HG02571 (cell line): Measurements from ENCODE around the gene RAB24.
"Not testable (repeated sequence)": the region's sequence is repeated elsewhere in the genome, so short reads cannot be mapped to it uniquely, and the experiment has no call there.

Experiments
- ATAC-seq: cut with Tn5 transposase; IDR thresholded peaks from one replicate; pipeline ENCODE4 v1.9.1; 2021; ENCODE audit warnings: mild to moderate bottlenecking, moderate library complexity; ENCODE audit not compliant: unreplicated experiment

Gene RAB24

GRCh38 chr5:177296581-177296980 lies 6.9 kb downstream of the RAB24 start:
- ATAC-seq, result no peak

- ATAC-seq, result no peak
These were observed 7.6 kb downstream of the RAB24 start for GRCh38 chr5:177295924-177296323.

DNA sequence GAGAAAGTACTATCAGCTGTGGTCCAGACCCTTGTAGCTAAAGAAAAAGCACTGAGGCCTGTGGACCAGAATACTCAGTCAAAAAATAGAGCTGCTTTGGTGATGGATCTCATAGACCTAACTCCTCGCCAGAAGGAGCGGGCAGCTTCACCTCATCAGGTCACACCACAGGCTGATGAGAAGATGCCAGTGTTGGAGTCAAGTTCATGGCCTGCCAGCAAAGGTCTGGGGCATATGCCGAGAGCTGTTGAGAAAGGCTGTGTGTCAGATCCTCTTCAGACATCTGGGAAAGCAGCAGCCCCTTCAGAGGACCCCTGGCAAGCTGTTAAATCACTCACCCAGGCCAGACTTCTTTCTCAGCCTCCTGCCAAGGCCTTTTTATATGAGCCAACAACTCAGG lies 8.9 kb downstream of the RAB24 start:
- no peak for ATAC-seq

GRCh38 chr5:177293819-177294581 lies 9.5 kb downstream of the RAB24 start:
- no peak for ATAC-seq

GRCh38 chr5:177291735-177292134 lies 11.8 kb downstream of the RAB24 start:
- no peak for ATAC-seq

DNA sequence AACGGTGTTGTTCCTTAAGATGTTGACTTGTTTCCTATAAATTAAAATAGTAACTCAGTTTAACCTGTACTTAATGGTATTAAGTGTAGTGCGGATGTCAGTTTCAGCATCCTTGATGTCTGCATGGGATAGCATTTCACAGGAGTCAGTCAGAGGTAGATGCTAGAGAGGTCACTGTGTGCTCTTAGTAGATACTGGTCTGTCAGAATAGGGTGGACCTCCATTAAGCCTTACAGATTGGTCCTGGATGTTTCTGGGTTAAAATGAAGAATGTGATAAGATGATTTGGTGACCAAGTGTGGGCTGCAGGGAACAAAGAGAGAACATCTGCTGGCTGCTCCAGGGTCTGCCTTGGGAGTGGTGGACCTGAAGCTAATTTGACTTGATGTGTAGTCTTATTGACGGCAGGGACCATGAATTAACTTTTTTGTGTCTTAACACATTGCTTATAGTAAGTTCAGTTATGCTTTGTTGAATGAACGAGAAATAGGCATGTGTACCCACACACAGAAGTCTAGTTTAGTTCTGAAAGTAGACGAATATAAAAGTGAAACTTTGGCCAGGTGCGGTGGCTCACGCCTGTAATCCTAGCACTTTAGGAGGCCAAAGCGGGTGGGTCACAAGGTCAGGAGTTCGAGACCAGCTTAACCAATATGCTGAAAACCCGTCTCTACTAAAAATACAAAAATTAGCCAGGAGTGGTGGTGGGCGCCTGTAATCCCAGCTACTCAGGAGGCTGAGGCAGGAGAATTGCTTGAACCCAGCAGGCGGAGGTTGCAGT lies 12.5 kb downstream of the RAB24 start:
- ATAC-seq, result no peak

DNA sequence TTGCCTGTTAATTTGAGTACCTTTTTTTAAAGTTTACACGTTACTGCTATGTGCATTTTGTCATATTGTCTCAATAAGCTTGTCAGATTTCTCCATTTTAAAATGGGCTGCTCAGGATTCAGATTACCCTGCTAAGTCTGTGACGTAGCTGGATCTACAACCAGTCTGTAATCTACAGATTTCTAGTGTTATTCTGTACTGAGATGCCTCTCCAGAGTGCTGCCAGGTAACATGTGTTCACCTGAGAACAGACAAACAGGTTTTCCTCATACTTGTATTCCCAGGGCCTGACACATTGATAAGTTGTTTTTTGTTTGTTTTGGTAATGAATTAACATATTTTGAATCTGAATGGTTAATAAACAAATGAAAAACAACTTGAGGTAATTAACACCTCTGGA lies 15.3 kb downstream of the RAB24 start:
- ATAC-seq, result no peak

GRCh38 chr5:177276886-177277285 lies 26.6 kb downstream of the RAB24 start:
- no peak for ATAC-seq

- ATAC-seq, result no peak
These were observed 27.6 kb downstream of the RAB24 start for GRCh38 chr5:177275883-177276282.

DNA sequence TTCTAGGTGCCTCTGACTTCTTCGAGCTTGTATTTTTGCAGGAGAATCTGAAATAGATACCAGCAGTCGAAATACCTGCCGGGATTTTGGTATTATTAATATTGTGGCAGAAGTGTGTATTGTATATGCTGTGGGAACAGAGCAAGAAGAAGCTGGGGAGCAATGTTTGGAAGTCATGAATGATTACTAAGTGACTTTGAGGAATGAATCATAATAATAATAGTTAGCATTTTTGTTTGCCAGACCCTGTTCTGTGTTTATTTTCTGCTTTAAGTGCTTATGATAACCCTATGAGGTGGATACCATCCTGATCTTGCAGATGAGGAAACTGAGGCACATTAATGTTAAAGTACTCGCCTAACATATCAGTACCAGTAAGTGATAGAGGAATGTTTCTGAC lies 32.4 kb downstream of the RAB24 start:
- ATAC-seq, result no peak

DNA sequence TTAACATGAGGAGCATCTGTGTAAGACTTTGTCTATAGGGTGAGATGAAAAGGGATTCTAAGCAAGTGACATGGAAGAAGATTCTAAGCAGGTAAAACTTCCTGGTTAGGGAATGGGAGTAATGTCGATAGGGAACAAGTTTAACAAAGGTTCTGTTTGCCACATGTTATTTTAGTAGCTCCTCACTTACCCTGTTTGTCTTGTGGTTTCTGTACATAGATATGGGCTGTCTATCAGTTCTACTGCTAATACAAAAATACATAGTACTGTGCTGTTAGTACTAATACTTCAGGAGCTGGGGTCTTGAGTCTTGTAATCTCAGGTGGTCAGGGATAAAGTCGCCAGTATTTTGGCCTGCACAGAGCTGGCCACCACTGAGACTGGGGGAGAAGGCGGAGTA lies 32.9 kb downstream of the RAB24 start:
- no peak for ATAC-seq

GRCh38 chr5:177269976-177270375 lies 33.5 kb downstream of the RAB24 start:
- no peak for ATAC-seq

DNA sequence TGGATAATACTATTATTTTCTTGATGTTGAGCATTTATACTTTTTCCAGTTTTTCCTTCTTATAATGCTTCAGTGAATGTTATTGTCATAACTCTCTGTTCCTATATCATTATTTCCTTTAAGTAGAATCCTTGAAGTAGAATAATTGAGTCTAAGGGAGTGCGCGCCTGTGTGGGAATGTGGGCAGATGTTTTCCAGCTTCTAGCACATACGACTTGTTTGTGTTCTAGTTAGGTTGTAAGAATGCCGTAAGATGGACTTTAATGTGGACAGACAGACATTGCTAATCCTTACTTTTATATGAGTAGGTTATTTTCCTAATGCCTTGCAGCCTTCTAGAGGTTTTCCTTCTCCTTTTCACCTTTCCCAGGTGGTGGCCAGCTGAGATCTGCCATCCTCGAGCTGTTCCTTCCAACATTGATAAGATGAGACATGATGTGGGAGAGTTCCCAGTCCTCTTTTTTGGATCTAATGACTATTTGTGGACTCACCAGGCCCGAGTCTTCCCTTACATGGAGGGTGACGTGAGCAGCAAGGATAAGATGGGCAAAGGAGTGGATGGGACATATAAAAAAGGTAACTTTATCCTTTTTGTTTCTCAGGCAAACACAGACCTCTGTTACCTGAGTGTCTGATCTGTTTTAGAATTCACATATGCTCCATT lies 34.2 kb downstream of the RAB24 start:
- ATAC-seq, result no peak

DNA sequence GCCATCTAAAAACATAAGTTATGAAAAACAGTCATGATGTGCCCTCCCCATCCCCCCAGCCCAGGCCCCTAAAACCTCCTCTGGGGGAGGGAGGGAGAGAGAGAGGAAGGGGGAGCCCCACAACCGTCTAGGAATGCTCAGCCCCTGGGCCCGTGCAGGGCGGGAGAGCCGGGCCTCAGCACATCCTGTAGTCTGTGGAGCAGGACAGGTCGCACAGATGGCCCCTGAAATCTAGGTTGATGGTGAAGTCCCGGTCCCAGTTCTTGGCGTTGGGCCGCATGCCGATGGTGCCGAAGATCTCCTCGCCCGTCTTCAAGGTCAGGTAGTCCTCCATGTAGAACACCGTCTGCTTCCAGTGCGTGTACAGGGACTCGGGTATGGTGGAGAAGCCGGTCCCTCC lies 38.1 kb downstream of the RAB24 start:
- no peak for ATAC-seq

DNA sequence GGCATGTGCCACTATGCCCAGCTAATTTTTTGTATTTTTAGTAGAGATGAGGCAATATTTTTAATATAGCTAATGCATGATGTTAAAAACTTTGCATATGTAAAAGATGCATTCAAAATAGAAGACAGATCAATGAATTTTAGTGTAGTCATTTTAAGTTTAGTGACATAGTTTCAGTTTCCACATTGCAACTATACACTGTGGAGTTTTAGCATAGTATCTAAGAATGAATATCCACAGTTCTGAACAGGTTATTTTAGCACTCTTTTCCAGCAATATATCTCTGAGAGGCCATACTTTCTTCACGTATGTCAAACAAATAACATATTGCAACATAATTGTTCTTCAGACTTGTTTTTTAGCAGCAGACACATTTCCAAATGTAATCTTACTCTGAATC lies 39.3 kb downstream of the RAB24 start:
- no peak for ATAC-seq

DNA sequence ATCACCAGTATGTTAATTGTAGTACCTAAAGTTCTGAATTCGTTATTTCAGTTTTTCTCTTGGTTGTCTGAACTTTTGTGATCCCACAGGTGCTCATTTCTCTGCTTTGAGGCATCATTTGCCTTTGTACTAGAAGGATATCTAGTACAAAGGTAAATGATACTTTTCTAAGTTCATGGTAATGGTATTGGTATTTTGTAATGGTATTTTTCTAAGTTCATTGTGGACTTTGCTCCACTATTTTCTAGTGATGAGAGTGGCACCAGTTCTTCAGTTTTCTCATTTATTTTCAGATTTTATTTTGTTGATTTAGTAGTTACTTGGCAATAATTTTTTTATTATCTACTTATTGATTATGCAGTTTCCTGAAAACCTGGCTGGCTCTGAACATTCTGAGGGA lies 42.0 kb downstream of the RAB24 start:
- ATAC-seq, result no peak

- ATAC-seq, result no peak
These were observed 42.6 kb downstream of the RAB24 start for GRCh38 chr5:177260961-177261360.

- not testable (repeated sequence) for ATAC-seq
These were observed 44.8 kb downstream of the RAB24 start for GRCh38 chr5:177258711-177259110.

- ATAC-seq, result no peak
These were observed 47.2 kb downstream of the RAB24 start for GRCh38 chr5:177256296-177256695.

DNA sequence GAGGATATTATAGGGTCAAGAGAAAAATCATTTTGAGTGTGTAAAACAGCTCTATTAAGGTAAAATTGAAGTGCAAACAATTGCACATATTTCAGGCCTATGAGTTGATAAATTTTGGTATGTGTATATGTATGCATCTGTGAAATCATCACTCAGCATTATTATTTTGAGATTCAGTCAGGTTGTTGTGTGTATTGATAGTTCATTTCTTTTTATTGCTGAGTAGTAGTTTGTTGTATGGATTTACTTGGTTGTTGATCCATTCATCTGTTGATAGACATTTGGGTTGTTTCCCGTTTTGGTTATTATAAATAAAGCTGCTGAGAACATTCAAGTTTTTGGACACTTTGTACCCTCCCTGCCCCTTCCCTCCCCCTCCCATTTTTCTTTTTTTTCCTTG lies 50.3 kb downstream of the RAB24 start:
- ATAC-seq, result no peak
